H1 (cell line): ENCODE measurements around the gene MOSMO.

Experiments
- JUN ChIP-seq: IDR thresholded peaks from 2 replicates; pipeline ENCODE4 v1.6.1; 2011; ENCODE audit warnings: low read depth, mild to moderate bottlenecking, improper control_type of control experiment, low read length
- POLR2A ChIP-seq, 2 experiments: IDR thresholded peaks; 1 replicate in 1 of 2; 2 replicates in 1 of 2; pipeline ENCODE4 v1.6.1; 2011; ENCODE audit warnings: low read depth in 2 of 2, low read length in 2 of 2, mild to moderate bottlenecking in 2 of 2; ENCODE audit errors: control extremely low read depth in 1 of 2
- SIX5 ChIP-seq: IDR thresholded peaks from 2 replicates; pipeline ENCODE4 v1.6.1; 2011; ENCODE audit warnings: mild to moderate bottlenecking, low read depth, low read length
- TF ChIP-seq, protein P1 (sequence below): IDR thresholded peaks from 2 replicates; pipeline ENCODE4 v1.6.1; 2011; ENCODE audit warnings: low read depth, mild to moderate bottlenecking, low read length; ENCODE audit not compliant: insufficient read depth

- TF ChIP-seq POLR2A (IDR thresholded peaks at IDR 0.05; ENCODE audit: control extremely low read depth in 1 of 2, low read depth in 2 of 2, low read length in 2 of 2): no peak
- TF ChIP-seq, protein P1, sequence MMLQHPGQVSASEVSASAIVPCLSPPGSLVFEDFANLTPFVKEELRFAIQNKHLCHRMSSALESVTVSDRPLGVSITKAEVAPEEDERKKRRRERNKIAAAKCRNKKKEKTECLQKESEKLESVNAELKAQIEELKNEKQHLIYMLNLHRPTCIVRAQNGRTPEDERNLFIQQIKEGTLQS: no peak
- no peak for TF ChIP-seq JUN
- no peak for TF ChIP-seq SIX5
Observed at GRCh38 chr16:22088642-22089041, 80.7 kb downstream of the MOSMO start.
